T-cell (primary cell): Measurements from ENCODE around the gene ATP2A1. TPM values are rescaled to one million over a fixed set of nuclear protein-coding genes. Genes with fewer than 3 reads are reported as not detected.
A peak's percentile ranks its signal among the peaks of the same experiment; 100 is the strongest.
"Not testable (repeated sequence)": the region's sequence is repeated elsewhere in the genome, so short reads cannot be mapped to it uniquely, and the experiment has no call there.

Experiments
- ATAC-seq, 4 experiments: fragments of 200-7000 bp in 3 of 4; fragments of 150-1000 bp in 1 of 4; cut with Tn5 transposase; replicated peaks in 1 of 4; 1 replicate in 3 of 4; 2 replicates in 1 of 4; pipeline ENCODE4 v1.10.0; 2021; ENCODE audit warnings: moderate library complexity in 3 of 4, mild to moderate bottlenecking in 2 of 4, moderate number of reproducible peaks in 1 of 4
- CTCF ChIA-PET, 2 donors: fragments of 300-600 bp; sonication (Branson Sonifier 250); formaldehyde crosslinking; loops; one replicate each; lab custom pipeline; 2022; ENCODE audit warnings: antibody characterized with exemption in 2 of 2; lab: Charles Lee
- POLR2A ChIA-PET, 2 donors: fragments of 300-600 bp; sonication (Branson Sonifier 250); formaldehyde crosslinking; loops; one replicate each; lab custom pipeline; 2022; ENCODE audit warnings: antibody characterized with exemption in 2 of 2; lab: Charles Lee
- DNase-seq, 35 experiments: peaks; one replicate each; pipeline versions ENCODE4 v3.0.0 to v3.0.0-alpha.2; 2013 to 2023
- H3K27ac ChIP-seq: one replicate; pipeline ENCODE4 v1.5.1; 2013; ENCODE audit warnings: low read length
- H3K27me3 ChIP-seq, 2 experiments: replicated peaks in 1 of 2; 1 replicate in 1 of 2; 2 replicates in 1 of 2; pipeline versions ENCODE4 v1.6.1 to v1.7.0; 2013; ENCODE audit warnings: low read length in 1 of 2, mixed read lengths in 1 of 2; ENCODE audit not compliant: control insufficient read depth in 2 of 2, insufficient read depth in 2 of 2; ENCODE audit errors: extremely low read depth in 1 of 2
- H3K36me3 ChIP-seq, 2 donors: 1 replicate in 1 of 2; 2 replicates in 1 of 2; pipeline versions ENCODE4 v1.6.1 to v1.7.0; 2013; ENCODE audit warnings: low read length in 1 of 2; ENCODE audit not compliant: control insufficient read depth in 2 of 2, insufficient read depth in 1 of 2; ENCODE audit errors: extremely low read depth in 1 of 2
- H3K4me1 ChIP-seq, 2 experiments: 1 replicate in 1 of 2; 2 replicates in 1 of 2; pipeline versions ENCODE4 v1.6.1 to v1.7.0; 2013; ENCODE audit warnings: low read length in 2 of 2, mixed read lengths in 1 of 2; ENCODE audit not compliant: insufficient read depth in 2 of 2, control insufficient read depth in 1 of 2; ENCODE audit errors: extremely low read depth in 1 of 2
- H3K4me3 ChIP-seq, 2 donors: 1 replicate in 1 of 2; 2 replicates in 1 of 2; pipeline versions ENCODE4 v1.5.1 to v1.7.0; 2013; ENCODE audit warnings: mild to moderate bottlenecking in 2 of 2, low read length in 1 of 2, moderate library complexity in 1 of 2; ENCODE audit not compliant: control insufficient read depth in 1 of 2; ENCODE audit errors: extremely low read depth in 1 of 2
- H3K9me3 ChIP-seq: 2 replicates; pipeline ENCODE4 v1.7.0; 2013
- H3K27ac Mint-ChIP-seq, 2 donors: one replicate each; pipeline ENCODE4 v1.8.0; 2020 to 2021; ENCODE audit warnings: mild to moderate bottlenecking in 2 of 2, mixed read lengths in 2 of 2
- H3K27me3 Mint-ChIP-seq, 2 donors: one replicate each; pipeline ENCODE4 v1.8.0; 2021 to 2022; ENCODE audit warnings: mixed read lengths in 2 of 2
- H3K36me3 Mint-ChIP-seq: one replicate; pipeline ENCODE4 v1.8.0; 2021; ENCODE audit warnings: mixed read lengths
- H3K4me1 Mint-ChIP-seq, 3 donors: one replicate each; pipeline ENCODE4 v1.8.0; 2020 to 2022; ENCODE audit warnings: mixed read lengths in 3 of 3, mild to moderate bottlenecking in 1 of 3
- H3K4me3 Mint-ChIP-seq, 3 donors: one replicate each; pipeline ENCODE4 v1.8.0; 2020 to 2022; ENCODE audit warnings: mild to moderate bottlenecking in 3 of 3, mixed read lengths in 3 of 3, moderate library complexity in 3 of 3
- H3K9me3 Mint-ChIP-seq, 3 donors: one replicate each; pipeline ENCODE4 v1.8.0; 2020 to 2022; ENCODE audit warnings: mixed read lengths in 3 of 3
- WGBS: methylation state at CpG from one replicate; pipeline ENCODE4 v1.1.5; 2013; ENCODE audit warnings: missing lambda C conversion rate; ENCODE audit not compliant: insufficient coverage; 5-methylcytosine and 5-hydroxymethylcytosine counted together
- total RNA-seq, 35 experiments: library from RNA in 6 of 35; stranded (reverse) in 6 of 35; fragments of 120-200 nt in 1 of 35; gene quantifications; one replicate each; pipeline versions ENCODE4 v1.2.1 to v1.2.4 and lab custom pipeline; 2013 to 2026

Gene ATP2A1
- total RNA-seq, 5 donors from 2014 or later (not counting 1 experiment from before 2014, with no cell fraction given) = 0.82 to 1.6 (median 0.95) TPM

GRCh38 chr16:28935924-28936783, 57.9 kb downstream of the ATP2A1 start:
- Mint-ChIP-seq H3K4me3 (peak overlapping the region; percentile 67 to 77 (median 73)), H3K4me1 (peaks cover 12 to 28% (median 16%) of the 10 kb centered on the region in 3 donors), H3K27ac (peak overlapping the region; percentile 40 to 57), H3K27me3 (no peaks in the 10 kb centered on the region), H3K9me3 (no peaks in the 10 kb centered on the region), H3K36me3 (no peaks in the 10 kb centered on the region)
- Histone ChIP-seq H3K36me3 (peaks cover 0 to 2% of the 10 kb centered on the region in 2 donors), H3K27ac (no peak overlapping the region), H3K27me3 (no peaks in the 10 kb centered on the region), H3K4me3 (peak overlapping the region in 1 of 2 donors; percentile 20), H3K4me1 (peaks cover 2 to 18% of the 10 kb centered on the region in 2 experiments), H3K9me3 (no peaks in the 10 kb centered on the region)
- ChIA-PET CTCF (interaction anchor here in 1 of 2 donors (0.8 to 1.4 kb wide), 6 partner anchors 9 to 90 kb away, joined by 3 to 9 read pairs (median 5); partner anchors contain the start of genes NFATC2IP and TUFM), POLR2A (no interaction called here)
- 28% methylated on average over 32 of the region's 36 CpGs for WGBS
- peak; percentile 64 to 89 (median 77) for DNase-seq
- ATAC-seq = peak; percentile 96 to 99 (median 99)

GRCh38 chr16:28936784-28937155, 58.5 kb downstream of the ATP2A1 start:
- Mint-ChIP-seq H3K27ac (peak overlapping the region; percentile 40 to 57), H3K4me3 (peak overlapping the region; percentile 67 to 77 (median 73)), H3K4me1 (peaks cover 10 to 26% (median 16%) of the 10 kb centered on the region in 3 donors), H3K36me3 (no peaks in the 10 kb centered on the region), H3K27me3 (no peaks in the 10 kb centered on the region), H3K9me3 (no peaks in the 10 kb centered on the region)
- ChIA-PET POLR2A (no interaction called here), CTCF (interaction anchor here in 1 of 2 donors (0.8 to 1.4 kb wide), 6 partner anchors 8 to 90 kb away, joined by 3 to 9 read pairs (median 5); partner anchors contain the start of genes NFATC2IP and TUFM)
- ATAC-seq (no peak), DNase-seq (no peak)
- Histone ChIP-seq H3K4me3 (peak overlapping the region in 1 of 2 donors; percentile 20), H3K36me3 (peaks cover 0 to 2% of the 10 kb centered on the region in 2 donors), H3K9me3 (no peaks in the 10 kb centered on the region), H3K27me3 (no peaks in the 10 kb centered on the region), H3K27ac (no peak overlapping the region), H3K4me1 (peaks cover 2 to 16% of the 10 kb centered on the region in 2 experiments)
- 67% methylated on average over 18 of the region's 26 CpGs for WGBS

DNA sequence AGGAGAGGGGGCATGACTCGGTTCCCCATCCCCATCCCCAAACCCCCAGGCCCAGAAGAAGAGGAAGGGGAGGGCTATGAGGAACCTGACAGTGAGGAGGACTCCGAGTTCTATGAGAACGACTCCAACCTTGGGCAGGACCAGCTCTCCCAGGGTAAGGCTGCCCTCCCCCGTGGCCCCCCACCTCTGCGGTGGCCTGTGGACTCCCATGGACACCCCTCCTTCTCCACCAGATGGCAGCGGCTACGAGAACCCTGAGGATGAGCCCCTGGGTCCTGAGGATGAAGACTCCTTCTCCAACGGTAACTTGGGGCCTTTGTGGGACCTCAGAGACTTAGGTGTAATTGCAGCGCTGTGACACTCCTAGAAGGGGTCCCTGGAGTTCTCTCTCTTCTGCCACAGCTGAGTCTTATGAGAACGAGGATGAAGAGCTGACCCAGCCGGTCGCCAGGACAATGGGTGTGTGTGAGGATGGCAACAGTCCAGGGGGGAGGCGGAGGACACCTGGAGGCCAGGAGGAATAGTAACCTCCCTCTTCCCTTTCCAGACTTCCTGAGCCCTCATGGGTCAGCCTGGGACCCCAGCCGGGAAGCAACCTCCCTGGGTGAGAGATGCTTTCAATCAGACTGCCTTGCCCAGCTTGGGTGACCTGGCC, 59.1 kb downstream of the ATP2A1 start:
- H3K36me3 Mint-ChIP-seq = no peaks in the 10 kb centered on the region
- Histone ChIP-seq H3K4me1 (peaks cover 2 to 16% of the 10 kb centered on the region in 2 experiments), H3K9me3 (no peaks in the 10 kb centered on the region), H3K36me3 (peaks cover 0 to 2% of the 10 kb centered on the region in 2 donors), H3K27me3 (no peaks in the 10 kb centered on the region), H3K4me3 (no peak overlapping the region), H3K27ac (no peak overlapping the region)
- no peak overlapping the region for H3K27ac Mint-ChIP-seq
- no peak for DNase-seq
- POLR2A ChIA-PET = interaction anchor here in 1 of 2 donors (0.6 kb wide), 1 partner anchor 23 kb away, joined by 3 read pairs; no protein-coding TSS in a partner anchor
- no peaks in the 10 kb centered on the region for H3K27me3 Mint-ChIP-seq
- no peak for ATAC-seq
- WGBS = 90% methylated on average over 5 of the region's 14 CpGs
- H3K9me3 Mint-ChIP-seq = no peaks in the 10 kb centered on the region
- CTCF ChIA-PET = interaction anchor here in 1 of 2 donors (1.4 kb wide), 1 partner anchor 13 kb away, joined by 5 read pairs; the partner anchor contains the start of gene NFATC2IP
- H3K4me1 Mint-ChIP-seq = peaks cover 10 to 24% (median 16%) of the 10 kb centered on the region in 3 donors
- H3K4me3 Mint-ChIP-seq = no peak overlapping the region

DNA sequence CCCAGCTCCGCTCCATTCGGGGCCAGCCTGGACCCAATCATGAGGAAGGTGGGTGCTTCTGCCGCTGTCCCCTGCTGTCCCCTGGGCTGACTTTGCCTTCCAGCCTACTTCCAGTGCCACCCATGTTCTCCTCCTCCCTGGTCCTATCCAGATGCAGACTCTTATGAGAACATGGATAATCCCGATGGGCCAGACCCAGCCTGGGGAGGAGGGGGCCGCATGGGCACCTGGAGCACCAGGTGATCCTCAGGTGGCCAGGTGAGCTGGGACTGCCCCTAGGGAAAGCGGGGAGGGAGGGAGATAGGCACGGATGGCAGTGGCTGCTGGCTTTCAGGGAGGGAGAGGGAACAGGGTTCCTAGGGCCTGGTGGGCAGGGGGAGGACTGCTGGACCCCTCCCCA, 60.4 kb downstream of the ATP2A1 start:
- 100% methylated on average over 3 of the region's 7 CpGs for WGBS
- CTCF ChIA-PET = interaction anchor here in 1 of 2 donors (1.4 kb wide), 1 partner anchor 10 kb away, joined by 3 read pairs; no protein-coding TSS in a partner anchor
- Histone ChIP-seq H3K27me3 (no peaks in the 10 kb centered on the region), H3K4me1 (peaks cover 2 to 16% of the 10 kb centered on the region in 2 experiments), H3K36me3 (no peaks in the 10 kb centered on the region), H3K4me3 (no peak overlapping the region), H3K27ac (no peak overlapping the region), H3K9me3 (no peaks in the 10 kb centered on the region)
- DNase-seq = no peak
- POLR2A ChIA-PET = no interaction called here
- no peak for ATAC-seq
- no peak overlapping the region for H3K4me3 Mint-ChIP-seq
- H3K27ac Mint-ChIP-seq = no peak overlapping the region
- no peaks in the 10 kb centered on the region for H3K36me3 Mint-ChIP-seq
- H3K9me3 Mint-ChIP-seq = no peaks in the 10 kb centered on the region
- H3K4me1 Mint-ChIP-seq = peaks cover 10 to 22% (median 16%) of the 10 kb centered on the region in 3 donors
- no peaks in the 10 kb centered on the region for H3K27me3 Mint-ChIP-seq

- not testable (repeated sequence) for DNase-seq, H3K27ac ChIP-seq, H3K4me3 Mint-ChIP-seq, H3K27ac Mint-ChIP-seq, H3K27me3 ChIP-seq, H3K36me3 ChIP-seq, H3K9me3 Mint-ChIP-seq, ATAC-seq, H3K4me3 ChIP-seq, H3K36me3 Mint-ChIP-seq, H3K9me3 ChIP-seq, H3K27me3 Mint-ChIP-seq
- WGBS = 68% methylated on average over 3 of the region's 7 CpGs
- H3K4me1 ChIP-seq = peaks cover 2 to 16% of the 10 kb centered on the region in 2 experiments
- ChIA-PET CTCF (interaction anchor here in 1 of 2 donors (1.4 kb wide), 1 partner anchor 9 kb away, joined by 3 read pairs; no protein-coding TSS in a partner anchor), POLR2A (interaction anchor here in 1 of 2 donors (0.6 kb wide), 1 partner anchor 1711 kb away, joined by 7 read pairs; no protein-coding TSS in a partner anchor)
- H3K4me1 Mint-ChIP-seq = peaks cover 10 to 21% (median 16%) of the 10 kb centered on the region in 3 donors
Observed at GRCh38 chr16:28939825-28940224, 61.5 kb downstream of the ATP2A1 start.

DNA sequence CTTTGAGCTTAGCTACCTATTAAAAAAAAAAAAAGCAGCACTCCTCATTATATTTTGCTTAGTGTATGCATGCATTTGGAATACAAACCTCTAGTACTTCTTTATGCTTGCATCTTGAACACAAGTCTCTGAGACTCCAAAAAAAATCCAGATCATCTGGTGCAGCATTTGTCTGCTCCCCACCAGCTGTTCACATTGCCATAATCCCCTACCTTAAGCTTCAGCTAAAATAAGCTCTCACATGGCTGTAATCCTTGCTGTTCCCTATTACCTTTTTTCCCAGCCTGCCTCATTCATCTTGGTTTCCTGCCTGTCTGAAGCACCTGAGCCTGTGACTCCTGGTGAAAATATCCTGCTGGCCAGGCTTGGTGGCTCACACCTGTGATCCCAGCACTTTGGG, 65.0 kb downstream of the ATP2A1 start:
- no peak overlapping the region for H3K4me3 Mint-ChIP-seq
- ChIA-PET POLR2A (interaction anchor here in 1 of 2 donors (0.6 kb wide), 1 partner anchor 71 kb away, joined by 3 read pairs; no protein-coding TSS in a partner anchor), CTCF (interaction anchor here in 1 of 2 donors (2.6 kb wide), 1 partner anchor 69 kb away, joined by 8 read pairs; no protein-coding TSS in a partner anchor)
- Histone ChIP-seq H3K27ac (no peak overlapping the region), H3K27me3 (no peaks in the 10 kb centered on the region), H3K4me3 (no peak overlapping the region), H3K9me3 (no peaks in the 10 kb centered on the region), H3K4me1 (peaks cover 0 to 10% of the 10 kb centered on the region in 2 experiments), H3K36me3 (no peaks in the 10 kb centered on the region)
- DNase-seq (no peak), ATAC-seq (no peak)
- no peak overlapping the region for H3K27ac Mint-ChIP-seq
- no peaks in the 10 kb centered on the region for H3K27me3 Mint-ChIP-seq
- H3K36me3 Mint-ChIP-seq = no peaks in the 10 kb centered on the region
- no peaks in the 10 kb centered on the region for H3K9me3 Mint-ChIP-seq
- peaks cover 7 to 11% (median 9%) of the 10 kb centered on the region in 3 donors for H3K4me1 Mint-ChIP-seq
